ENCODE measurements around the gene GREB1L. TPM values are rescaled to one million over a fixed set of nuclear protein-coding genes. Genes with fewer than 3 reads are reported as not detected.
"Not testable (repeated sequence)": the region's sequence is repeated elsewhere in the genome, so short reads cannot be mapped to it uniquely, and the experiment has no call there.

The GREB1L gene
- total RNA-seq, 1 experiment from 2014 or later, result 2.0 TPM

DNA sequence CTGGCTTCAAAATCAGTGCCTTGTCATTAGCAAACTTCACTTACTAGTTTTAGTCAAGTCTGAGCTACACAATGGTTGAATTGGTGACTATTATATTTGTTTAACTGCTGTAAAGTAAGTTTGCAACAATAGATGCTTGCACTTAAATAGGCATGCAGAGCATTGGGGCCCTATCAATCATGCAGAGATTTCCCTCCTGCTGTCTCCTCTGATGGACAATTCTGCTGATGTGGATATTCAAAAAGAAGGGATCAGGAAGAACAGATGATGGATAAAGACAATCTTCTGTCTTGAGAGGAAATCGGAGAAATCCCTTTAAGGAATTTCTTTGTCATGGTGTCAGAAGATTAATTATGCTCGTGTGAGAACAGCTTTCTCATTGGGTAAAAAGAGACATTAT lies 89.0 kb downstream of the GREB1L start:
- DNase-seq (ENCODE audit: low read depth), result no peak
- in situ Hi-C loops (cut with HindIII; ENCODE audit: low pct_unique_long_range_greater_than_20kb, low sequenced_read_pairs), result no loop called here

DNA sequence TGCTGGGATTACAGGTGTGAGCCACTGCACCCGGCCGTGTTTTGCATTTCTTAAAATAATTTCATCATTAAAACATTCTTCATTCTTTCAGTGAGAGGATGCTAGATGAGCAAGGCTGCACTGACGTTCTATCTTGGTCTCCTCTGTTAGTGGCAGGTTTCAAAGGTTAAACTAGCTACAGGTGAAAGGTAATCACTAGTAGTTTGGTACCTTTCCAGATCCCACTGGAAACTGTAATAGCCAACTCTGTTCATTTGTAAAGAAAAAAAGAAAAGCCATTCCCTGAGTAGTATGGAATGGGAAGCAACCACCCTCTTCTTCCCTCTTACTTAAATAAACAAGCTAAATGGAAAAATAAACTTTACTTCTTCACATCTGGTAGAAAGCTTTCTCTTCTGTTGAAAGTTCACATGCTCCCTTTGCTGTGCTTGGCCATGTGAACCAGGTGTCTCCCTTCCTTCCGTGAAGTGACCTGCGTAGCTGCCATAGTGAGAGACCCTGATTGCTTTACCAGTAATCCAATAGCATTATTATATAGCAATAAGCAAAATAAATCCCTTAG lies 94.0 kb downstream of the GREB1L start:
- DNase-seq (ENCODE audit: low read depth), result no peak
- in situ Hi-C loops (cut with HindIII; ENCODE audit: low pct_unique_long_range_greater_than_20kb, low sequenced_read_pairs), result no loop called here

DNA sequence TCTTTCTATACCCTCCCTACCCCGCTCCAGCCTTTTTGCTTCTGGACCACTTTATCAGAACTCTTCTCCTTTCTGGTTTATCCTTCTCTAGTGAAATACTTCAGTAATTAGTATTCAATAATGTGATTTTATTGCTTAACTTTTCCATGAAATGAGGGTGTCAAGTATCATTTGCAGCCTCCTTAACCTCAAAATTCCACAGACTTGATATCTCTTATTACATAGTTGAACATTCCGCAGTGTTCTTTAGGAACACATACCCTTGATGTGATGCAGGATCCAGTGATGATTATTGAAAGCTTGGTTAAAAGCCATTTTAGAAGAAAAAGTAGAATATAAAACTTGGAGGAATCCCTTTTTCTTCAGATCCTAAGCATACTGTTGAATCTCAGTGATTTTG lies 94.8 kb downstream of the GREB1L start:
- in situ Hi-C loops (cut with HindIII; ENCODE audit: low pct_unique_long_range_greater_than_20kb, low sequenced_read_pairs), result no loop called here

DNA sequence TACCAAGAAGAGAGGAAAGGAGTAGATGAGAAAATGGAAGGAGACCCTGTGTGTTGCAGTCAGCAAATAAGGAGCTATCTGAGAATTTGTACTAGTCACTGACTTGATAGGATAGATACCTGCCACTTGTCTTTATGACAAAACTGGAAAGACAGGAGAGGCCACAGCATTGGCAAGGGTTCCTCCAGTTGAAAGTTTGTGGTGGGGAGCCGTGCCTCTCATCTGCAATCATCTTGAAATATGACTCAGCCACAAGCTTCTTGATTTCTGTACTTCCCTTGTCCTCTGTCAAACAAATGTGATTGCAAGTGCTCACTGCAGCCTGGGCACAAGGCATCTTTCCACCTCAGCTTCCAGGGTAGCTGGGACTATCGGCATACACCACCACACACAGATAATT lies 99.1 kb downstream of the GREB1L start:
- no peak for DNase-seq (ENCODE audit: low read depth)
- in situ Hi-C loops (cut with HindIII; ENCODE audit: low pct_unique_long_range_greater_than_20kb, low sequenced_read_pairs), result no loop called here

More for the DNA sequence above, 94.8 kb downstream of the GREB1L start:
- DNase-seq (ENCODE audit: low read depth), result no peak

DNA sequence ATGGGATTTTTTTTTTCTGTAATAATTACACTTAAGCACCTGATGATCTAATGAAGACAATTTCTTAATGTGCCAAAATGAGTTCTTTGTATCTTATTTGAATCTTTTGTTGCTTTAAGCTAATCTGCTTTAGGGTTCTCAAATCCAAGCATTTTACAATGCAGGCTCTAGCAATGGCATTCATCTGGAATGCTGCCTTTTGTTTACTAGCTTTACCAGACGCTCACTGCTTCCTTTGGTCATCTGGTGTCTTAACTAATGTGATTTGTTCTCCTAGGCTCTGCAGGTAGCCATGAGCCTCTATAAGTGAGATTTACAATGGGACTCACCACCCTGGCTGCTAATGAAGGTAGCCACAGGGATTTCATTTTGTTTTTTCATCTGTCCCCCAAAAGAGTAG lies 100.3 kb downstream of the GREB1L start:
- no peak for DNase-seq (ENCODE audit: low read depth)
- in situ Hi-C loops (cut with HindIII; ENCODE audit: low pct_unique_long_range_greater_than_20kb, low sequenced_read_pairs), result no loop called here

DNA sequence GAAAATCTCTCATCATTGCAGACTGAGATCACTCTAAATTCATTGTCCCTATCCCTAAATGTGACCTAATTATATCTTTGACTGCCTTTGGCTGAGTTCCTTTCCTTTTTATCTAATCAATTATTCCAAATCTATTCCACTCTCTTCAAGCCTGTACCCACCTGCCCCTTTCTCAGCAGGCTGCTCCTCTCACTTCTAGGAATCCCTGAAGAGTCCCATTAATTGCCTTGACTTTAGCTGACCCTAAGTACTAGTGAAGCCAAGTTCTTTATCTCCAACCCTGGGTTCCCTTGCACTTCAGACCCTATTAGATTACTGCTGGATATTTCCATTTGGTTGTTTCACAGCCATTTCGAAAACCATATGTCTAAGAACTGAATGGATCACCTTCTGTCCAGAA lies 102.8 kb downstream of the GREB1L start:
- in situ Hi-C loops (cut with HindIII; ENCODE audit: low pct_unique_long_range_greater_than_20kb, low sequenced_read_pairs), result no loop called here
- no peak for DNase-seq (ENCODE audit: low read depth)

DNA sequence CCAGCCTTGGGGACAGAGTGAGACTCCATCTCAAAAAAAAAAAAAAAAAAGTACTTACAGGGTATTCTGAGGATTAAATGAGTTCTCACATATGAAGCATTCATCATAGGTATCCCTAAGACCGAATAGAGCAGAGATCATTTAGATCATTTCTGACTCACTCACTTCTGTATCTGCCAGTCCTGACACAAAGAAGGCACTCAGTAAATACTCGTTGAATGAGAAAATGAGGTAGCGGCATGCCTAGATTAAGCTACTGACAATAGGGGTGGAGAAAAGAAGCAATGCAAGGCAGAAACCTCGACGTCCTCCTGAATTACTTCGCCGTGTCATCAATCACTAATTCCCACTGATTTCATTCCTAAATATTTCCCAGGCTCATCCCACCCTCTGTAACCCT lies 103.8 kb downstream of the GREB1L start:
- in situ Hi-C loops (cut with HindIII; ENCODE audit: low pct_unique_long_range_greater_than_20kb, low sequenced_read_pairs), result no loop called here
- no peak for DNase-seq (ENCODE audit: low read depth)

DNA sequence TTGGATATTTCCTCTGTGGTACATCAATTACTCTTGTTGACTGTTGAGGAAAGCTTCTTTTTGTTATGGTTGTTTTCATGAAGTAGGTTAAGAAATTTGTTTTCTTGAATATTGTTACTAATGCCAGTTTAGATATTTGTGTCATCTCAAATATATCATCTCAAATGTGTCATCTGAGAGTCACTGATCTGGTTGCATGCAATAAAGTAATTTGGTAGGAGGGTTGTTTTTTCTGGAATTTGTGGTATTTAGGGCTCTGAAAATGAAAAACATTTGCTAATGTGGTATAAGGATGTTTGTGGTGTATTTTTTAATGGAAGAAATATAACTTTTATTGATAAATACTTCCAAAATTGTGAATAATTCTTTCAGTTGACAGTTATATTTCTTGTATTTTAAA lies 117.7 kb downstream of the GREB1L start:
- in situ Hi-C loops (cut with HindIII; ENCODE audit: low pct_unique_long_range_greater_than_20kb, low sequenced_read_pairs), result no loop called here
- no peak for DNase-seq (ENCODE audit: low read depth)

DNA sequence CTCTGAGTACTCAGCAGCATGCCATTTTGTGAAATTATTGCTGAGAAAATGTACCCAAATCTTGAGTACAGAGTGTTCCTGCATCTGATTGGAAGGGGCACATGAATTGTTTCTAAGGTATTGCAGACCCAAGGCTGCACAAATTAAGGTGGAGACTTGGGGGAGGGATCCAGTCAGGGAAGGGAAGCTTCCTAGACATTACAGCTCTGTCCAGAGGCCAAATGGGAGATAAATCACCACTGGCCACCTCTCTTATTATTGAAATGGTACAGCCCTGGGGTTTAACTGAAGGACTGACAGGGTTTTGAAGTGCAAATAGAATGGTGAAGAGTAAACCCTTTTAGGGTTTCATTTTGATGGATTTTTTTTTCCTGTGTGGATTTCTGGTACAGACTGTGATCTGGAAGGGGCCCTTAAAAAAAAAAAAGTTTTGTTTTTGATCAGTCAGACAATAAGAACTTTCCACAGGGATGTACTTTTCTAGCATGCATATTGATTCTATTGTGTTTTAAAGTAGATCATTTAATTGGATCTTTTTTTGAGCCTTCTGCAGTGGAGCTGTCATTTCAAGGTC lies 119.4 kb downstream of the GREB1L start:
- DNase-seq (ENCODE audit: low read depth), result no peak
- in situ Hi-C loops (cut with HindIII; ENCODE audit: low pct_unique_long_range_greater_than_20kb, low sequenced_read_pairs), result no loop called here

DNA sequence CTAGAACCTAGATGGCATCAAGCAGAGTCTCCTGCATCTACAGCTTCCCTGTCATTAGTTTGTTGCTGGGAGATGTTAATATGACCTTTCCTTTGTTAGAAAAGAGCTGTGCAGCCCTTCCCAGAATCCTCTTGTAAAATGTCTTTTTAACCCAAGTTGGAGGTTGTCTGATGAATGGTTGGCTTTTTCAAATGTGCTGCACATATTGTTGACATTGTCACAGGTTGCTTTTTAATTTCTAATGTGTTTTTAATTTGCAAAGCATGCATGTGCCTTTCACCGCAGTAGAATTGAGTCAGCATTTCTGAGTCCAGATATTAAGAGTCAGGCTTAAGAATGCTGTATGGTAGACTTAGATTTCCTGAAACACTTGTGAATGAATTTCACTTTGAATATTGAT lies 120.8 kb downstream of the GREB1L start:
- no peak for DNase-seq (ENCODE audit: low read depth)
- in situ Hi-C loops (cut with HindIII; ENCODE audit: low pct_unique_long_range_greater_than_20kb, low sequenced_read_pairs), result no loop called here

DNA sequence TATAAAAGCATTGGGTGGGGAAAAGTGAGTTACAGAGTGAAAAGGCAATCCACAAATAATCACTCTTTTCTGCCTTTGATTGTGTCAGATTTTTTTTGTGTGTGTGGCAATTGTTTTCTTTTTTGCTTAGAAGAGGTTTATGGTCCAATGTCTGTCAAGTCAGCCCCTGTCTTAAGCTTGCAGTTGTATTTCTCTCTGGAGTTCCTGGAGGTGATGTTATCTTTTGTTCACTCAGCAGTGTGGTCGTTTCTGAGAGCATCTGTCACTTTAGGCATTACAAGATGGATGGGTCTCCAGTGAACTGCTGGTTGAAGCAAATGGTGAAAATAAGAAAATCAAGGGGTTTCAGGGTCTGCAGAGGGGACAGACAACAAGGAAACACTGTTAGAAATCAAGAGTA lies 121.3 kb downstream of the GREB1L start:
- in situ Hi-C loops (cut with HindIII; ENCODE audit: low pct_unique_long_range_greater_than_20kb, low sequenced_read_pairs), result no loop called here
- DNase-seq (ENCODE audit: low read depth), result no peak

DNA sequence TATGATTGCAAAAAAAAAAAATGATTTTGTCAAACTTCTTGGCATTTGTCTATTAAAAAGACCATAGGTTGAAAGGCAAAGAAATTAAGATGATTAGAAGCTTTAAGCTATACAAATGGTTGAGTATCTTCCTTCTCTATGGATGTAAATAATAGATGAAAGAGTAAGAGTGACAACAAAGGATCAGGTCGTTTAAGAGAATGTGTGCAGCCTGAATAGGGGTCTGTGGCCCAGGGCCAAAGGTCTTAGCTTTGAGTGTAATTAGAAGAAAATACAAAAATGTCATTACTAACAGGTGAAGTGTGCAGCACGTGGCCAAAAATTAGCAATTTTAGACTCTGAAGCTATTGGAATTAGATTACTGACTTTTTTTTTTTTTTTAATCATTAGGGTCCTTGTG lies 122.4 kb downstream of the GREB1L start:
- in situ Hi-C loops (cut with HindIII; ENCODE audit: low pct_unique_long_range_greater_than_20kb, low sequenced_read_pairs), result no loop called here
- no peak for DNase-seq (ENCODE audit: low read depth)

DNA sequence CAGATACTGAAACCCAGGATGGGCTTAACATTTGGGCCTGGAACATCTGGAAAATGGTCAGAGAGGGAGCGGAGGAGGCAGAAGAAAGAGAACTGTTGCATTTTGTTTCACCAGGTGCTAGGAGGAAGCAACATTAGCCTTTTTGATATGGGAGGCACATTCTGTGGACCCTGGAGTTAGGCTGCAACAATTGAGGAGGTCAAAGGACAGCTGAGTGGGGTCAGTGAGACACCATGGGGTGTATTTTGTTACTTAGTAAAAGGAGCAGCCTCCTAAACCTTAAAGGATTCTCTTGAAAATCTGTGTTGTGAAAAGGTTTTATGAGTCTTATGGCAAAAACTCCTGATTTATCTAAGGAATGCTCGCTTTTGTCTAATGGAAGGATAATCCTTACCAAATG lies 124.9 kb downstream of the GREB1L start:
- in situ Hi-C loops (cut with HindIII; ENCODE audit: low pct_unique_long_range_greater_than_20kb, low sequenced_read_pairs), result no loop called here

DNA sequence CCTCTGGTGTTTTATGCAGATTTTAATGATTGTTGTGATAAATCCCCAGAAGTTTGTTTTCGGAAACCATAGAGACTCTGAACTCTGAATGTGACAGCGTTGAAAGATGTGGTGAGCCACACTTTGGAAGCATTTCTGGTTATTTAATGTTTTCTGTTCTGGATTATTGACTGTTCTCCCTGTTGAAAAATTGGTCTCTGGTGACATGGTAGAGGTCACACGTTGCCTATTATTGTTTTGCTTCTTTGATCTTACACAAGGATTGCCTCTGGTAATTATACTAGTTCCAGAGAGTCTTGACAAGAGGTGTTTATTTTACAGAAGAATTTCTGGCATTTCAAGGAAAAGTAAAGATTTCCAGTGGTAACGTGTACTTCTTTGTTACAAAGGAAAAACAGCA lies 127.1 kb downstream of the GREB1L start:
- in situ Hi-C loops (cut with HindIII; ENCODE audit: low pct_unique_long_range_greater_than_20kb, low sequenced_read_pairs), result no loop called here
- peak; percentile 69 for DNase-seq (ENCODE audit: low read depth)

More for the DNA sequence above, 124.9 kb downstream of the GREB1L start:
- DNase-seq (ENCODE audit: low read depth), result no peak

DNA sequence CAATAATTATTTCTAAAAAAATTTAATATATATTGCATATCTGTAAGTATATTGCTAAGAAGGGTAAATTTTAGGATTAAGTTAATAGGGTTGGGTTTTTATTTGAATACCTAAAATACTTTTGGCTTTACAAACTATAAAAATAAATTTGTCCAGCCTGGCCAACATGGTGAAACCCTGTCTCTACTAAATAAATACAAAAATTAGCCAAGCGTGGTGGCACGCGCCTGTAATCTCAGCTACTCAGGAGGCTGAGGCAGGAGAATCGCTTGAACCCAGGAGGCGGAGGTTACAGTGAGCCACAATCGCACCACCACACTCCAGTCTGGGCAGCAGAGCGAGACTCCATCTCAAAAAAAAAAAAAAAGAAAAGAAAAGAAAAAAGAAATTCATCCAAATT lies 127.6 kb downstream of the GREB1L start:
- peak; percentile 47 for DNase-seq (ENCODE audit: low read depth)
- in situ Hi-C loops (cut with HindIII; ENCODE audit: low pct_unique_long_range_greater_than_20kb, low sequenced_read_pairs), result not testable (repeated sequence)

DNA sequence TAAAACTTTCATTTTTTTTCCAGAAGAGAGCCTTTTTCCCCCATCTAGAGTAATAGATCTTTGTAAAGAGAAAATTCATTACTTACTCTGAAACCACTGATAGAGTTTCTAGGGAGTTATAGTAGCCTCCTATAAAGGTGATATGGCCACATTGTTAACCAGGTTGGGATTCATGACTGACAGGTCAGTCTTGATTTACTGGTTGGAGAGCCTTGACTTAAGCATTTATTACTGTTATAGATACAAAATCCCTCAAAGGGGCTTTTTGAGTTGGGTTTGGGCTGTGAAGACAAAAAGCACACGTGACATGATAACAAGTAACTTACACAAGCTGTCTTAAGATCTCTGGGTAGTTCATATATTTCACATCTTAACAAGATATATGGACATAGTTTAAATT lies 141.0 kb downstream of the GREB1L start:
- in situ Hi-C loops (cut with HindIII; ENCODE audit: low pct_unique_long_range_greater_than_20kb, low sequenced_read_pairs), result no loop called here
- DNase-seq (ENCODE audit: low read depth), result no peak

DNA sequence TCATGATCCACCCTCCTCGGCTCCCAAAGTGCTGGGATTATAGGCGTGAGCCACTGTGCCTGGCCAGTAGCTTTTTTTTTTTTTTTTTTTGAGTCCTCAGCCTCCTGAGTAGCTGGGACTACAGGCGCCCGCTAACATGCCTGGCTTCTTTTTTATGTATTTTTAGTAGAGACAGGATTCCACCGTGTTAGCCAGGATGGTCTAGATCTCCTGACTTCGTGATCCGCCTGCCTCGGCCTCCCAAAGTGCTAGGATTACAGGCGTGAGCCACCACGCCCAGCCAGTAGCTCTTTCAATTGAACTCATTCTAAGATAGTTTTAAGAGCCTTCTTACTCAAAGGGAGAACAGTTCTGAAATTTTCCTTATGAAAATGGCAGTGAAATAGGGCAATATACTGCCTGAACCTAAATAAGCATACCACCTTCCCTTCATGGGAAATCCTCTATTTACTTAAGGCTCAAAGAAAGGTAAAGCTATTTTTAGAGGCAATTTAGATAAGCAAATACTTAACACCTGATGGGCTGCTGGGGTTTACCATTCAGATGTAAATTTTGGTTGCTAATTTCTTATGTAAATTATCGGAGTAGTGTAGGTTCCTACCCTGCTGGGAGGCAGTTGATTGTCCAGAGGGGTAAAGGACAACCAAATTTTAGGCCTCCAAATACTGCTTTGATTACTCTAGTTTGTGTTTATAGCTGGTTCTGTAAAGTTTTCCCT lies 144.7 kb downstream of the GREB1L start:
- in situ Hi-C loops (cut with HindIII; ENCODE audit: low pct_unique_long_range_greater_than_20kb, low sequenced_read_pairs), result no loop called here
- DNase-seq (ENCODE audit: low read depth), result no peak

DNA sequence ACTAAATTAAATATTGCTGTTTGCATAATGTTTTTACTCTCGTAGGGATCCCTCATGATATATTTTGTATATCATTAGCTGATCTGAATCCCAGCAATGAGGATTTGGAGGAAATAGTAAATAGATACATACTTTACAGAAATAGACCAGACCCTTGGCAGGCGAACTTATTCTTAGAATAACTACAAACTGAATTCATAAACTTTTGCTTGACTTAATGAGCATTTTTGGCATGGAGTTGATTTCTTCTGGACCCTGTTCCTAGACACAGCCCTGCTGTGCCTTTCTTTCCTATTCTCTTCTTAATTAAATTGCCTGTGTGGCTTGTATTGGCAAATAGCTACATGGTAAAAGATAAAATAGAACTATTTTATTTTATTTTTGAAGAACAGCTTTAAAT lies 145.9 kb downstream of the GREB1L start:
- in situ Hi-C loops (cut with HindIII; ENCODE audit: low pct_unique_long_range_greater_than_20kb, low sequenced_read_pairs), result no loop called here
- no peak for DNase-seq (ENCODE audit: low read depth)

DNA sequence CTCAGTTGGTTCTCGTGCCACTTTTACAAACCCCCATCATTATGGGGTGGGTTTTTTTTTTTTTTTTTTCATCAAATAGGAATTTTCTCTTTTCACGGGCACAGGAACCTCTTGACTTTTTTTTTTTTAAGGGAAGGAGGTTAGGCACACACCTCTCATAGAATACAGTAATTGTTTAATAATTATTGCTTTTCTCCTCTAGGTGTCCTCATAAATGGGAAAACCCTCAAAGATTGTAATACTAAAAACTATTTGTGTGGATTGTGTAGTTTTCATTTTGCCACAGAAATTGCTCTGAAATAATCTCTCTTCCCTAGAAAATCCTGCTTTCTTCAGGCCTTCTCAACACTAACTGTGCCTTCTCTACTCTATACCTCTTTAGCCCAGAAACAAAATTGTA lies 147.3 kb downstream of the GREB1L start:
- in situ Hi-C loops (cut with HindIII; ENCODE audit: low pct_unique_long_range_greater_than_20kb, low sequenced_read_pairs), result no loop called here
- no peak for DNase-seq (ENCODE audit: low read depth)

DNA sequence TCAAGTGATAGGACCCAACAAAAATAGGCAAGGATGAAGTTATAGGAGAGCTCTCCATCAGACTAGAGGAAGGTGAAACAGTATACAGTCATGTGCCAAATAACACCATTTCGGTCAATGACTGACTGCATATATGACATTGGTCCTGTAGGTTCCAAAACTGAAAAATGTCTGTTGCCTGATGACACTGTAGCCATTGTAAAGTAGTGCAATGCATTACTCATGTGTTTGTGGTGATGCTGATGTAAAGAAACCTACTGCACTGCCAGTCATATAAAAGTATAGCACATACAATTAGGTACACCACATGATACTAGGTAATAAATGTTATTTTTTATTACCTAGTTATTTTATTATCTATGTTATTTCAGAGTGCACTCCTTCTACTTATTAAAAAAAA lies 147.9 kb downstream of the GREB1L start:
- in situ Hi-C loops (cut with HindIII; ENCODE audit: low pct_unique_long_range_greater_than_20kb, low sequenced_read_pairs), result no loop called here
- no peak for DNase-seq (ENCODE audit: low read depth)
